IPS-18a (cell line): Measurements from ENCODE around the gene ACTRT2.

Source experiments
- H3K27ac ChIP-seq: one replicate; pipeline ENCODE4 v1.5.1; 2013; ENCODE audit warnings: low read length
- H3K27me3 ChIP-seq: one replicate; pipeline ENCODE4 v1.6.1; 2013; ENCODE audit warnings: mild to moderate bottlenecking, low read length; ENCODE audit not compliant: control insufficient read depth, insufficient read depth
- H3K36me3 ChIP-seq: one replicate; pipeline ENCODE4 v1.6.1; 2013; ENCODE audit warnings: low read depth, low read length; ENCODE audit not compliant: control insufficient read depth
- H3K4me1 ChIP-seq: one replicate; pipeline ENCODE4 v1.6.1; 2013; ENCODE audit warnings: low read depth, low read length; ENCODE audit not compliant: control insufficient read depth
- H3K4me3 ChIP-seq: one replicate; pipeline ENCODE4 v1.5.1; 2013; ENCODE audit warnings: low read length
- H3K9ac ChIP-seq: one replicate; pipeline ENCODE4 v1.6.1; 2013; ENCODE audit warnings: mild to moderate bottlenecking, low read length, moderate library complexity
- H3K9me3 ChIP-seq: one replicate; pipeline ENCODE4 v1.6.1; 2013; ENCODE audit warnings: low read depth, low read length; ENCODE audit not compliant: control insufficient read depth

ACTRT2 gene

GRCh38 chr1:3000214-3000613 lies 21.1 kb upstream of the ACTRT2 start:
- Histone ChIP-seq H3K36me3 (no peaks in the 10 kb centered on the region), H3K4me3 (no peak overlapping the region), H3K9me3 (no peaks in the 10 kb centered on the region), H3K27me3 (no peaks in the 10 kb centered on the region), H3K9ac (no peak overlapping the region), H3K4me1 (no peaks in the 10 kb centered on the region), H3K27ac (no peak overlapping the region)

- Histone ChIP-seq H3K36me3 (no peaks in the 10 kb centered on the region), H3K9me3 (no peaks in the 10 kb centered on the region), H3K27me3 (no peaks in the 10 kb centered on the region), H3K4me3 (no peak overlapping the region), H3K27ac (no peak overlapping the region), H3K9ac (no peak overlapping the region), H3K4me1 (no peaks in the 10 kb centered on the region)
Measured at GRCh38 chr1:3000671-3001470, 20.4 kb upstream of the ACTRT2 start.

- H3K9ac ChIP-seq: no peak overlapping the region
- no peaks in the 10 kb centered on the region for H3K4me1 ChIP-seq
- H3K9me3 ChIP-seq: no peaks in the 10 kb centered on the region
- H3K4me3 ChIP-seq: no peak overlapping the region
- H3K36me3 ChIP-seq: no peaks in the 10 kb centered on the region
- H3K27me3 ChIP-seq: no peaks in the 10 kb centered on the region
- H3K27ac ChIP-seq: no peak overlapping the region
Measured at GRCh38 chr1:3001471-3002348, 19.6 kb upstream of the ACTRT2 start.

GRCh38 chr1:3002349-3003038 lies 18.8 kb upstream of the ACTRT2 start:
- Histone ChIP-seq H3K9me3 (peaks cover 2% of the 10 kb centered on the region), H3K27me3 (no peaks in the 10 kb centered on the region), H3K9ac (no peak overlapping the region), H3K36me3 (no peaks in the 10 kb centered on the region), H3K4me3 (no peak overlapping the region), H3K27ac (no peak overlapping the region), H3K4me1 (no peaks in the 10 kb centered on the region)

- Histone ChIP-seq H3K27me3 (no peaks in the 10 kb centered on the region), H3K9ac (no peak overlapping the region), H3K36me3 (no peaks in the 10 kb centered on the region), H3K4me3 (no peak overlapping the region), H3K9me3 (peaks cover 10% of the 10 kb centered on the region), H3K27ac (no peak overlapping the region), H3K4me1 (no peaks in the 10 kb centered on the region)
Measured at GRCh38 chr1:3003039-3003940, 18.0 kb upstream of the ACTRT2 start.

GRCh38 chr1:3003941-3004270 lies 17.4 kb upstream of the ACTRT2 start:
- no peaks in the 10 kb centered on the region for H3K4me1 ChIP-seq
- H3K9me3 ChIP-seq: peaks cover 10% of the 10 kb centered on the region
- no peaks in the 10 kb centered on the region for H3K27me3 ChIP-seq
- no peak overlapping the region for H3K9ac ChIP-seq
- H3K36me3 ChIP-seq: no peaks in the 10 kb centered on the region
- H3K27ac ChIP-seq: no peak overlapping the region
- no peak overlapping the region for H3K4me3 ChIP-seq

GRCh38 chr1:3004285-3005205 lies 16.7 kb upstream of the ACTRT2 start:
- Histone ChIP-seq H3K27ac (no peak overlapping the region), H3K27me3 (no peaks in the 10 kb centered on the region), H3K9me3 (peaks cover 10% of the 10 kb centered on the region), H3K9ac (no peak overlapping the region), H3K36me3 (no peaks in the 10 kb centered on the region), H3K4me3 (no peak overlapping the region), H3K4me1 (no peaks in the 10 kb centered on the region)

GRCh38 chr1:3005771-3006170 lies 15.5 kb upstream of the ACTRT2 start:
- Histone ChIP-seq H3K27me3 (no peaks in the 10 kb centered on the region), H3K36me3 (no peaks in the 10 kb centered on the region), H3K27ac (no peak overlapping the region), H3K4me1 (no peaks in the 10 kb centered on the region), H3K9me3 (peaks cover 10% of the 10 kb centered on the region), H3K4me3 (no peak overlapping the region), H3K9ac (no peak overlapping the region)

- Histone ChIP-seq H3K4me3 (no peak overlapping the region), H3K9me3 (peaks cover 10% of the 10 kb centered on the region), H3K36me3 (no peaks in the 10 kb centered on the region), H3K9ac (no peak overlapping the region), H3K27ac (no peak overlapping the region), H3K27me3 (no peaks in the 10 kb centered on the region), H3K4me1 (no peaks in the 10 kb centered on the region)
Measured at GRCh38 chr1:3007298-3008147, 13.7 kb upstream of the ACTRT2 start.

GRCh38 chr1:3009021-3009420 lies 12.2 kb upstream of the ACTRT2 start:
- Histone ChIP-seq H3K9ac (no peak overlapping the region), H3K27ac (no peak overlapping the region), H3K4me1 (no peaks in the 10 kb centered on the region), H3K9me3 (peaks cover 10% of the 10 kb centered on the region), H3K4me3 (no peak overlapping the region), H3K27me3 (peaks cover 14% of the 10 kb centered on the region), H3K36me3 (no peaks in the 10 kb centered on the region)
